ENCODE data around the gene FCGBP. TPM values are rescaled to one million over a fixed set of nuclear protein-coding genes. Genes with fewer than 3 reads are reported as not detected.

The FCGBP gene
- total RNA-seq, 1 donor from 2014 or later, result 2.5 TPM

DNA sequence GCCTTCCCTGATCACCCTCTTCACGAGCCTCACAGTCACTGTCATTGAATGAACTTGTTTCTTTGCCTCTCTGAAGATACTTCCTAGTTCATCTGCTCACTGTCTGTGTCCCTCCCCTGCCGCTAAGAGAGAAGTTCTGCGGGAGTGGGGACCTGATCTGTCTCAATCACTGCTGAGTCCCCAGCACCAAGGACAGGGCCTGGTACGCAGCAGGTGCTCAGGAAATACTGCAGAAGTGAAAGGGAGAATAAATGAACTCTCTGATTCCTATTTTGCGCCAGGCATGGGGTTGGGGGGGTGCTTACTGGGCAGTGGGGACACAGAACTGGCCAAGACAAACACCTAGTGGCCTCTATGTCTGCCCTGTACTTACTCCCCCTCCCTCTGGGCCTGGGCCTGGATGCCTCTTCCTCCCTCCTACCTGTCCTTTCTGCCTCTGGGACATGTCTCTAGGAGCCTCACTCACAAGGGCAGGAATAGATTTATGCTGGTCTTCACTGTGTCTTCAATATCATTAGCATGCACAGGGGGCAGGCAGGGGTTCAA lies 17.5 kb downstream of the FCGBP start:
- H3K9me3 Mint-ChIP-seq, result no peaks in the 10 kb centered on the region
- H3K4me3 Mint-ChIP-seq, result no peak overlapping the region
- no peak for DNase-seq (ENCODE audit: low spot score in 2 of 2, unreplicated experiment in 2 of 2)
- no peaks in the 10 kb centered on the region for H3K4me1 Mint-ChIP-seq
- TF ChIP-seq, protein P1, sequence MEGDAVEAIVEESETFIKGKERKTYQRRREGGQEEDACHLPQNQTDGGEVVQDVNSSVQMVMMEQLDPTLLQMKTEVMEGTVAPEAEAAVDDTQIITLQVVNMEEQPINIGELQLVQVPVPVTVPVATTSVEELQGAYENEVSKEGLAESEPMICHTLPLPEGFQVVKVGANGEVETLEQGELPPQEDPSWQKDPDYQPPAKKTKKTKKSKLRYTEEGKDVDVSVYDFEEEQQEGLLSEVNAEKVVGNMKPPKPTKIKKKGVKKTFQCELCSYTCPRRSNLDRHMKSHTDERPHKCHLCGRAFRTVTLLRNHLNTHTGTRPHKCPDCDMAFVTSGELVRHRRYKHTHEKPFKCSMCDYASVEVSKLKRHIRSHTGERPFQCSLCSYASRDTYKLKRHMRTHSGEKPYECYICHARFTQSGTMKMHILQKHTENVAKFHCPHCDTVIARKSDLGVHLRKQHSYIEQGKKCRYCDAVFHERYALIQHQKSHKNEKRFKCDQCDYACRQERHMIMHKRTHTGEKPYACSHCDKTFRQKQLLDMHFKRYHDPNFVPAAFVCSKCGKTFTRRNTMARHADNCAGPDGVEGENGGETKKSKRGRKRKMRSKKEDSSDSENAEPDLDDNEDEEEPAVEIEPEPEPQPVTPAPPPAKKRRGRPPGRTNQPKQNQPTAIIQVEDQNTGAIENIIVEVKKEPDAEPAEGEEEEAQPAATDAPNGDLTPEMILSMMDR (IDR thresholded peaks at IDR 0.05; ENCODE audit: unreplicated experiment), result no peak
- H3K27ac Mint-ChIP-seq, result no peak overlapping the region
- no peaks in the 10 kb centered on the region for H3K36me3 Mint-ChIP-seq
- no peaks in the 10 kb centered on the region for H3K27me3 Mint-ChIP-seq (ENCODE audit: low read depth)

DNA sequence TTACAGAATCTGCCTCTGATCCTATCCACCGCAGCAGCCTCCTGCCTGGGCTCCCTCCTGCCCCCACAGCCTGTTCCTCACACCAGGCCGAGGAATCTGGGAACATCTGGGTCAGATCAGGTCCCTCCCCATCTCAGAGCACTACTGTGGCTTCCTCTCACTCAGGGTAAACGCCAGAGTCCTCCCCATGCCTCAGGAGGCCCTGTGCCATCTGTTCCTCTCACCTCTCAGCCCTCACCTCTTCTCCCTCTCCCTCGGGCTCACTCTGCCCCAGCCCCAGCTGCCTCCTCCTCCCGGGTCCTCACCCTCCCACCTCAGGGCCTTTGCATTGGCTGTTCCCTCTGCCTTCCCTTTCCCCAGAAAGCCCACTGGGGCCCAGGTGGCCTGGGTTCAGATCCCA lies 18.2 kb downstream of the FCGBP start:
- Mint-ChIP-seq H3K36me3 (no peaks in the 10 kb centered on the region), H3K27me3 (ENCODE audit: low read depth) (no peaks in the 10 kb centered on the region), H3K4me3 (no peak overlapping the region), H3K4me1 (no peaks in the 10 kb centered on the region), H3K27ac (no peak overlapping the region), H3K9me3 (no peaks in the 10 kb centered on the region)
- TF ChIP-seq, protein P1 (IDR thresholded peaks at IDR 0.05; ENCODE audit: unreplicated experiment), result no peak
- no peak for DNase-seq (ENCODE audit: low spot score in 2 of 2, unreplicated experiment in 2 of 2)

DNA sequence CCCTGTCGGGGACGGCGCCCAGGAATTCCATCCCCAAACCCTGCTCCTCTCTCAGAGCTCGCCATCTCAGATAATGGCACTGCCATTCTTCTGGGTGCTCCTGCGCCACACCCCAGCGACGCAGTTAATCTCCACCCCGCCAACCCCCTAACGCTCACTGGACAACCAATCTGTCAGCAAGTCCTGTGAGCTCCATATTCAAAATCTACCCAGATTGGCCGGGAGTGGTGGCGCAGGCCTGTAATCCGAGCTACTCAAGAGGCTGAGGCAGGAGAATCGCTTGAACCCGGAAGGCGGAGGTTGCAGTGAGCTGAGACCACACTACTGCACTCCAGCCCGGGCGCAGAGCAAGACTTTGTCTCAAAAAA lies 18.6 kb downstream of the FCGBP start:
- Mint-ChIP-seq H3K27ac (no peak overlapping the region), H3K36me3 (no peaks in the 10 kb centered on the region)

DNA sequence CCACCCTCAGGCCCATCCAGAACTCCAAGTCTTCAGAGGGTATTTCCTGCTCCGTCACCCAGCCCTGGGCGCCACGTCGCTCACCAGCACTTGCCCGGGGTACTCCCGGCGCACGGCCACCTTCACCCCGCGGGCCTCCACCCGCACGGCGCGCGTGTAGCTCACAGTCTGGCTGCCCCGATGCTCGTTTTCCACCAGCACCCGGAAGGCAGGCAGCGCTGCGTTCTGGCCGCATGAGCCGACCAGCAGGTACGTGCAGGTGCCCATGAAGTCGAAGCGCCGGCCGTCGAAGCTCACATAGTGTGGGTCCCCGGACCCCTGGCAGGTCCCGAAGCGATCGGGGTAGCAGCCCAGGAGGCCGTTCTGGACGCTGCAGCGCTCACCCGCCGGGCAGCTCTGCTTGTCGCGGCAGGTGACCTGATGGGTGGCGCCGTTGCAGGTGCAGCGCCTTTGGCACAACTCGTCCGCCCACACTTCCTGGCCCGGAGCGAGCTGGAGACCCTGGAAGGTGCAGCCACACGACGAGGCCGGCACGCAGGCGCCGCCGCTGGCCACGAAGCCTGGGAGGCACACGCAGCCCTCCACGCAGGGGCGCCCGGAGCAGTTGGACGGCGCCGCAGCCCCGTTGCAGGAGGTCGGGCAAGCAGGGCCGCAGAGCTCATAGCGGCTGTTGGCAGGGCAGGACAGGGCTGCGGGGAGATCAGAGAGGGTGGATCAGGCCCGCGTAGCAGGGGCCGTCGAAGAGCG lies 19.2 kb downstream of the FCGBP start:
- Mint-ChIP-seq H3K27ac (no peak overlapping the region), H3K4me1 (no peaks in the 10 kb centered on the region), H3K9me3 (no peaks in the 10 kb centered on the region), H3K27me3 (ENCODE audit: low read depth) (no peaks in the 10 kb centered on the region), H3K4me3 (no peak overlapping the region), H3K36me3 (no peaks in the 10 kb centered on the region)
- TF ChIP-seq, protein P1 (IDR thresholded peaks at IDR 0.05; ENCODE audit: unreplicated experiment), result no peak
- DNase-seq (ENCODE audit: low spot score in 2 of 2, unreplicated experiment in 2 of 2), result no peak

More for the DNA sequence above, 18.6 kb downstream of the FCGBP start:
- no peaks in the 10 kb centered on the region for H3K27me3 Mint-ChIP-seq (ENCODE audit: low read depth)
- H3K4me1 Mint-ChIP-seq, result no peaks in the 10 kb centered on the region
- no peak overlapping the region for H3K4me3 Mint-ChIP-seq
- TF ChIP-seq, protein P1 (IDR thresholded peaks at IDR 0.05; ENCODE audit: unreplicated experiment), result no peak
- H3K9me3 Mint-ChIP-seq, result no peaks in the 10 kb centered on the region
- DNase-seq (ENCODE audit: low spot score in 2 of 2, unreplicated experiment in 2 of 2), result no peak

DNA sequence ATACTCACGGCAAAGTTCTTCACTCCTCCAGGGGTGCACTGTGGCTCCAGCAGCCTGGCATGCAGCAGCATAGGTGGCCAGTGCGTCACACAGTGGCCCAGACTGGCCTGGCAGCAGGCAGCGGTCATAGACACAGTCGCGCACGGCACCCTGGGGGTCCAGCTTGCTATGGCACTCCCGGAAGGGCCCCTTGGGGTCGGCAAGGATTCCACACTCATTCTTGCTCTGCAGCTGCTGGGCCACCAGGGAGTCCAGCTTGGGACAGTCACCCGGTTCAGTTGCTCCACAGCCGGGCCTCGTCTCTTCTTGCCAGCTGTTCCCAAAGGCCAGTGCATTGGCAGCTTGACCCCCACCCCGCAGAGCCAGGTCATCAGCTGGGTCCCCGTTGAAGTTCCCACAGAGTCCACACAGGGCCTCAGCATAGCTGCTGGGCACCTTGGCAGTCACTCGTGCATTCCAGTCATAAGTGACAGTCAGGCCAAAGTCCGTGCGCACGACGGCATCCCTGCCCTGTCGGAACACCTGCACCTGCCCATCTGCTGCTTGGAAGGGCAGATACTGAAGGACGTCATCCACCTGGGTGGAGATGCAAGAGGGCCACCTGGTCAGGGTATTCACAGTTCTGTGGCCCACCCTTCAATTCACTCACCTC lies 20.6 kb downstream of the FCGBP start:
- Mint-ChIP-seq H3K27ac (no peak overlapping the region), H3K4me3 (no peak overlapping the region), H3K36me3 (no peaks in the 10 kb centered on the region), H3K4me1 (no peaks in the 10 kb centered on the region), H3K27me3 (ENCODE audit: low read depth) (no peaks in the 10 kb centered on the region), H3K9me3 (no peaks in the 10 kb centered on the region)
- TF ChIP-seq, protein P1 (IDR thresholded peaks at IDR 0.05; ENCODE audit: unreplicated experiment), result no peak
- no peak for DNase-seq (ENCODE audit: low spot score in 2 of 2, unreplicated experiment in 2 of 2)
